ENCODE results near the gene DNM2. TPM values are rescaled to one million over a fixed set of nuclear protein-coding genes. Genes with fewer than 3 reads are reported as not detected.

The DNM2 gene
- total and polyA plus RNA-seq, 2 donors: 76.2 to 87.0 TPM

DNA sequence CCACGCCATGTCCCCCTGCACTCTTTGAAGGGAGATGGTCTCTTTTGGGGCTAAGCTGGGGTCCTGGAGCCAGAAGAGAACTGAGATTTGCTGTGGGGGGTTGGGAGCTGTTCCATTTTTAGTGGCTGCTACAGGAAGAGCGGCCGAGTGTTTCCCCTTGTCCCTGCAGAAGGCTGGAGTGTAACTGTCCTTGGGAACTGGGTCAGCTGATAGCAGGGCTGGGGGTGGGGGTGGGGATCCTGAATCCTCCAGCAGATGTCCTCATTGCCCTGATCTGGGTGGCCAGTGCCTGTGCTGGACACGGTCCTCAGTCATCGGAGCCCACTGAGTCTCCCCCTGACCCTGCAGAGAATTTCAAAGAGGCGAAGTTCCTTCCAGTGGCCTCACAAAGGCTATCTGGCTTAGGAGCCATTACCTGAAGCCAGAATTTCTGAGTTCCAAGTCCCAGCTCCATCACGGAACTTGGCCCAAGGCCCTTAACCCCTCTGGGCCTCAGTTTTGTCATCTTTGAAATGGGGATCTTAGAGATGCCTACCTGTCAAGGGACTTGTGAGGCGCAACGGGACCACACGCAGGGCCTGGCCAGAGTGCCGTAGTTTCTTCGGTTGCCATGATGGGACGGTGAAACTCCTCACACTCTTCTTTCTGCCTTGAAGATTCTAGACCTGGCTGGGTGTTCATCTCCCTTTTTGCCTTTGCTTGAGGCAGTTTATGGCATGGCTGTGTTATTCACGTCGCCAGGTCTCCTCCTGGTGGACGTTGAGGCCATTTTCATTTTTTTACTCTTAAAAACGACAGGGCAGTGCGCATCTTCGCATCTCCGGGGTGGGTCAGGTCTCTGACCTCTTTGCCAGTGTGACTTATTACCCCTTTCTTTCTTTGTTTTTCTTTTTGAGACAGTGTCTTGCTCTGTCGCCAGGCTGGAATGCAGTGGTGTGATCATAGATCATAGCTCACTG is 51.9 kb downstream of the DNM2 start:
- no peak for DNase-seq (ENCODE audit: extremely low spot score)
- WGBS: 64% methylated on average over 21 of the region's 21 CpGs
- no peak overlapping the region for H3K27ac ChIP-seq (ENCODE audit: low read depth)
- no peaks in the 10 kb centered on the region for H3K36me3 ChIP-seq (ENCODE audit: insufficient read depth)
- no peaks in the 10 kb centered on the region for H3K4me1 ChIP-seq (ENCODE audit: insufficient read depth)
- H3K4me3 ChIP-seq (ENCODE audit: low read depth, low read length): no peak overlapping the region

DNA sequence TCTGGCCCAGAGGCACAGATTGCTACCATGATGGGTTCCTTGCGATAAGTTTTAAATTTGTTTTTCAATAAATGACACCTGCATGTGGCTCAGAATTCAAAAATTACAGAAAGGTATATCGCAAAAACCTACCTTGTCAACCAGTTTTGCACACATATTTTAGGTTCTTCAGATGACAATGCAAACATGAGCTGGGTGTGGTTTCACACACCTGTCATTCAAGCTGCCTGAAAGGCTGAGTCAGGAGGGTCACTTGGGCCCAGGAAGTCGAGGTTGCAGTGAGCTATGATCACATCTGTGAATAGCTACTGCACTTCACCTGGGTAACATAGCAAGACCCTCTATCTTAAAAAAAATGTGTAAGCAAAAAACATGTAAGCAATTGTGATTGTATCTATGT is 56.1 kb downstream of the DNM2 start:
- H3K36me3 ChIP-seq (ENCODE audit: insufficient read depth): no peaks in the 10 kb centered on the region
- no peaks in the 10 kb centered on the region for H3K4me1 ChIP-seq (ENCODE audit: insufficient read depth)
- WGBS: 84% methylated on average over 3 of the region's 3 CpGs
- no peak overlapping the region for H3K4me3 ChIP-seq (ENCODE audit: low read depth, low read length)
- no peak overlapping the region for H3K27ac ChIP-seq (ENCODE audit: low read depth)
- DNase-seq (ENCODE audit: extremely low spot score): no peak

DNA sequence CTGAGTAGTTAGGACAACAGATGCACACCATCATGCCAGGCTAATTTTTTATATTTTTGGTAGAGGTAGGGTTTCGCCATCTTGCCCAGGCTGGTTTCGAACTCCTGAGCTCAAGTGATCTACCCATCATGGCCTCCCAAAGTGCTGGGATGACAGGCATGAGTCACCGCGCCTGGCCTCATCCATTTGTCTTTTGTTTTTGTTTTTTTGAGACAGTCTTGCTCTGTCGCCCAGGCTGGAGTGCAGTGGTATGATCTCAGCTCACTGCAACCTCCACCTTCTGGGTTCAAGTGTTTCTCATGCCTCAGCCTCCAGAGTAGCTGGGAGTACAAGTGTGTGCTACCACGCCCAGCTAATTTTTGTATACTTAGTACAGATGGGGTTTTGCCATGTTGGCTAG is 57.0 kb downstream of the DNM2 start:
- 95% methylated on average over 6 of the region's 6 CpGs for WGBS
- no peak overlapping the region for H3K4me3 ChIP-seq (ENCODE audit: low read depth, low read length)
- DNase-seq (ENCODE audit: extremely low spot score): no peak
- H3K27ac ChIP-seq (ENCODE audit: low read depth): no peak overlapping the region
- no peaks in the 10 kb centered on the region for H3K4me1 ChIP-seq (ENCODE audit: insufficient read depth)
- no peaks in the 10 kb centered on the region for H3K36me3 ChIP-seq (ENCODE audit: insufficient read depth)

DNA sequence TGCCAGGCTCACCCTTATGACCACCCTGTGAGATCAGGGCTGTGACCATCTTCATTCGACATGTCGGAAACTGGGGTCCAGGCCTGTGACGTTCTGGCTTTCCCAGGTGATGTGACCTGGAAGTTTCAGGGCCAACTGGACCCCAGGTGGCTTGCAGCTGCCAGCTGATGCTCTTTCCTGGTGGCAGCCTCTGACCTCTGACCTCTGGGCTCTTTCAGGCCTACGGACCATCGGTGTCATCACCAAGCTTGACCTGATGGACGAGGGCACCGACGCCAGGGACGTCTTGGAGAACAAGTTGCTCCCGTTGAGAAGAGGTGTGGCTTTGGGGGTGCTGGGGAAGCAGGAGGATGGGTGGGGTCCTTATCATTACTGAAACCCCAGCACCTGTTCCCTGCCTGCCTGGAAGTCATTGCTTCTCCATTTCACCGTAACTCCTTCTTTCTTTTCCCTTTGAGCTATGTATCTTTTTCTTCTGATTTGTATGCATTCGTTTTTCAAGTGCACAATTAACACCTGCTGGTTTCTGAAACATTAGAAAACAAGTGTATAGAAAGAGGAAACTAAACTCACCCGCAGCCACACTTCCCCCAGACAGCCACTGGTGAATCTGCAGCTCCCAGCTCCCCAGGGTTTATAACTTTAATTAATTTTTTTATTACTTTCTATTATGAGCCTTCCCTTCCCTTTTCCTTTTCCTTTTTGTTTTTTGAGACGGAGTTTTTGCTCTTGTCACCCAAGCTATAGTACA is 59.2 kb downstream of the DNM2 start:
- WGBS: 81% methylated on average over 14 of the region's 14 CpGs
- Histone ChIP-seq H3K27ac (ENCODE audit: low read depth) (no peak overlapping the region), H3K4me3 (ENCODE audit: low read depth, low read length) (no peak overlapping the region), H3K4me1 (ENCODE audit: insufficient read depth) (no peaks in the 10 kb centered on the region), H3K36me3 (ENCODE audit: insufficient read depth) (no peaks in the 10 kb centered on the region)
- DNase-seq (ENCODE audit: extremely low spot score): no peak

DNA sequence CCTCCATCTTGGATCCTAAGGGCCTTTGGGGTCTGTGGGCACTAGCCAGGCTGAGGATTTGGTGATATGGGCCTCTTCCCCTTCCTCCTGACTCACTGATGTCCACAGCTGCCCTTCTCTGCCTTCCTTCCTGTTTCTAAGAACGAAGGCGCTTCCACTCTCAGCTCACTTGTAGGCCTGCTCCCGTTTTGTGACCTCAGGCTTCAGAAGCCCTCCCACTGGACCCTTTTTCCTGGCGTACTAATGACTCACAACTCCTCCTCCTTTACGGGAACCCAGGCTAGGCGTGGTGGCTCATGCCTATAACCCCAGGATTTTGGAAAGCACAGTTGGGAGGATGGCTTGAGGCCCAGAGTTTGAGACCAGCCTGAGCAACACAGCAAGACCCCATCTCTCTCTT is 62.5 kb downstream of the DNM2 start:
- no peak overlapping the region for H3K27ac ChIP-seq (ENCODE audit: low read depth)
- H3K4me1 ChIP-seq (ENCODE audit: insufficient read depth): no peaks in the 10 kb centered on the region
- no peak for DNase-seq (ENCODE audit: extremely low spot score)
- H3K36me3 ChIP-seq (ENCODE audit: insufficient read depth): peaks cover 4% of the 10 kb centered on the region
- WGBS: 68% methylated on average over 6 of the region's 6 CpGs
- no peak overlapping the region for H3K4me3 ChIP-seq (ENCODE audit: low read depth, low read length)

DNA sequence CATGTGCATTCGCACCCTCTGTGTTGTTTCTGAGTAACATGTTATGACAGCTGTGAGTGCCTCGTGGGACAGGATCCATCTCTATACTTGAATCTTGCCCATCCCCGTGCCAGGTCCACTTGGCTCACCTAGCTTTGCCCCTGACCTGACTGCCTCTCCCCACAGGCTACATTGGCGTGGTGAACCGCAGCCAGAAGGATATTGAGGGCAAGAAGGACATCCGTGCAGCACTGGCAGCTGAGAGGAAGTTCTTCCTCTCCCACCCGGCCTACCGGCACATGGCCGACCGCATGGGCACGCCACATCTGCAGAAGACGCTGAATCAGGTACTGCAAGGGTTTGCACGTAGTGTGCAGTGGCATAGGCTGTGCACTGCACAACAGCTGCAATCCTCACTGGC is 64.9 kb downstream of the DNM2 start:
- 89% methylated on average over 13 of the region's 13 CpGs for WGBS
- Histone ChIP-seq H3K27ac (ENCODE audit: low read depth) (no peak overlapping the region), H3K4me1 (ENCODE audit: insufficient read depth) (no peaks in the 10 kb centered on the region), H3K4me3 (ENCODE audit: low read depth, low read length) (no peak overlapping the region), H3K36me3 (ENCODE audit: insufficient read depth) (peaks cover 6% of the 10 kb centered on the region)
- DNase-seq (ENCODE audit: extremely low spot score): no peak

DNA sequence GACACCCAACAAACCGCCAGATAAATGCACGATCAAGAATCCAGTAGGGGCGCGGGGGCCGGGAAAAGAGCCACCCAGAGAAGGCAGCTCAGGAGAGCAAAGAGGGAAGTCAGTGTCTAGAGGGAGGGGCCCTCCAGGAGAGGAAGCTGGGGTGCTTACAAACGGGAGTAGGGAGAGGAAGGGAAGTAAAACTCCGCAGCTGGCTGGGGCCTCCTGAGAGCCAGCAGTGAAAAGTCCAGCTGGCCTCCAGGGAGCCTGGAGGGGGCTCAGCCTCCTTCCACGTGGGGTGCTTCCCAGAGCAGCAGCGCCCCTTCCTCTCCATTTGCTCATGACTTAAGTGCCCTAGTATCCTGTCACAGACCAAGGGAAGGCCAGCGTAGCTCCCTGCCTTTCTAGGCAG is 66.4 kb downstream of the DNM2 start:
- 74% methylated on average over 10 of the region's 10 CpGs for WGBS
- DNase-seq (ENCODE audit: extremely low spot score): no peak
- Histone ChIP-seq H3K4me1 (ENCODE audit: insufficient read depth) (no peaks in the 10 kb centered on the region), H3K27ac (ENCODE audit: low read depth) (no peak overlapping the region), H3K36me3 (ENCODE audit: insufficient read depth) (peaks cover 8% of the 10 kb centered on the region), H3K4me3 (ENCODE audit: low read depth, low read length) (no peak overlapping the region)

DNA sequence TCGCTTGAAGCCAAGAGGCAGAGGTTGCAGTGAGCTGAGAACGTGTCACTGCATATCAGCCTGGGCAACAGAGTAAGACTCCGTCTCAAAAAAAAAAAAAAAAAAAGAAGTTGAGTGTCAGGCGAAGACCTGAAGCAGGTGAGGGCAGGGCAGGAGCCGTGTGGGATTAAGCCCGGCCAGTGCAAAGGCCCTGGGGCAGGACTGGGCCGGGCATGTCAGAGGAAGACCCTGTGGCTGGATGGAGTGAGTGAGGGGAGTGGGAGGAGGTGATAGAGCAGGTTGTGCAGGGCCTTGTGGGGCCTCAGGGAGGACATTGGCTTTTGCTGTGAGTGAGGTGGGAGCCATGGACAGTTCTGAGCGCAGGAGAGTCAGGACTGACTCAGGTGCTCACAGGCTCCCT is 70.3 kb downstream of the DNM2 start:
- Histone ChIP-seq H3K4me1 (ENCODE audit: insufficient read depth) (no peaks in the 10 kb centered on the region), H3K36me3 (ENCODE audit: insufficient read depth) (peaks cover 12% of the 10 kb centered on the region), H3K4me3 (ENCODE audit: low read depth, low read length) (no peak overlapping the region), H3K27ac (ENCODE audit: low read depth) (no peak overlapping the region)
- no peak for DNase-seq (ENCODE audit: extremely low spot score)
- 95% methylated on average over 8 of the region's 8 CpGs for WGBS

DNA sequence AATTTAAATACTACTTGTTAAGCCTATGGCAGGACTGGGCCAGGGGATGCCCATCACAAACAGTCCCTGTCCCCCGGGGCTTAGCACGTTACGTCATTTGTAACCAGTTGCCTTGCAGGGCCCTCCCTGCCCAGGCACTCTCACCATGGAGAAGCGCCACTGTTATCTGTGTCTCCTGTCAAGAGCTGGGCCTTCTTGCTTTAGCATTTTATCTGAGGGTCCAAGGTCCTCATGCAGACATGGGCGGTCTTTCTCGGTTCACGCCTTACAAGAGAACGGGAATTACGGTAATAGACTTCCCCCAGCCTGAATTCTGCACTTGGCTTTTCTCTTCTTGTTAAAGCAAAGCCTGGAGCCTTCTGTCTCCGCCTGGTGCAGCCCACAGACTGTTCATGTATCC is 72.0 kb downstream of the DNM2 start:
- Histone ChIP-seq H3K4me3 (ENCODE audit: low read depth, low read length) (no peak overlapping the region), H3K36me3 (ENCODE audit: insufficient read depth) (peaks cover 10% of the 10 kb centered on the region), H3K4me1 (ENCODE audit: insufficient read depth) (no peaks in the 10 kb centered on the region), H3K27ac (ENCODE audit: low read depth) (no peak overlapping the region)
- WGBS: 95% methylated on average over 10 of the region's 10 CpGs
- DNase-seq (ENCODE audit: extremely low spot score): no peak

DNA sequence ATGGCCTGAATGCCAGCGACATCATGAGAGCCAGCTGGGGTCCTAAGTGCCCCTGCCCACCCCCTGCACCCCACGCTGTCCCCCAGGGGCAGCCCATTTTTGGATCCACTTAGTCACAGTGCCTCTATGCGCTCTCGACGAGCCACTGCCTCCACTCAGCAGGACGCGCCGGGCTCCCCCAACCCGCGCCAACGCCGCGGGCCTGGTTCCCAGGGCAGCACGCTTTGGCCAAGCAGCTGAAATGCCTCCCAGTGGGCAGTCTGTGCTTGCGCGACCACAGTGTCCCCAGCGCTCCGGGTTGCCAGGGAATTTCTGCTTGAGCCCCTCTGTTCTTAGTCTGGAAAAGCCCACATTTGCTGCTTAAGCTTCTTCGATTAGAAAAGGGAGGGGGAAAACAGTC is 78.8 kb downstream of the DNM2 start:
- 90% methylated on average over 19 of the region's 19 CpGs for WGBS

DNA sequence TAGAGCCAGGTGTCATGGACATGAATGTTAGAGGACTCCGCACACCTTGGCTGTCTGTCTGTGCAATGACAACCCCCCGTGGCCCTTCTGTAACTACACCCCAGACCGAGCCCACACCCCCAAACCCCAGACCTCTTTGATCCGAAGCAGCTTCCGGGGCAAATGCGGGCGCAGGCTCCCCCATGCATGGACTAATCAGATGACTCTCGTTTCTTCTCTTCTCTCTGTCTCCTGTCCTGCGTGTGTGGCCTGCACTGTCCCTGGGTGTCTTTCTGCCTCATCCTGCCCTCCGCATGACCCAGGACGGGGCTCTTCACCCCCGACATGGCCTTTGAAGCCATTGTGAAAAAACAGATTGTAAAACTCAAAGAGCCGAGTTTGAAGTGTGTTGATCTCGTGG is 79.2 kb downstream of the DNM2 start:
- no peak for DNase-seq (ENCODE audit: extremely low spot score)
- 81% methylated on average over 14 of the region's 14 CpGs for WGBS
- Histone ChIP-seq H3K27ac (ENCODE audit: low read depth) (no peak overlapping the region), H3K4me1 (ENCODE audit: insufficient read depth) (no peaks in the 10 kb centered on the region), H3K36me3 (ENCODE audit: insufficient read depth) (peaks cover 4% of the 10 kb centered on the region), H3K4me3 (ENCODE audit: low read depth, low read length) (no peak overlapping the region)

More for the DNA sequence above, 78.8 kb downstream of the DNM2 start:
- no peaks in the 10 kb centered on the region for H3K4me1 ChIP-seq (ENCODE audit: insufficient read depth)
- no peak overlapping the region for H3K4me3 ChIP-seq (ENCODE audit: low read depth, low read length)
- H3K27ac ChIP-seq (ENCODE audit: low read depth): no peak overlapping the region
- H3K36me3 ChIP-seq (ENCODE audit: insufficient read depth): peaks cover 4% of the 10 kb centered on the region
- no peak for DNase-seq (ENCODE audit: extremely low spot score)

DNA sequence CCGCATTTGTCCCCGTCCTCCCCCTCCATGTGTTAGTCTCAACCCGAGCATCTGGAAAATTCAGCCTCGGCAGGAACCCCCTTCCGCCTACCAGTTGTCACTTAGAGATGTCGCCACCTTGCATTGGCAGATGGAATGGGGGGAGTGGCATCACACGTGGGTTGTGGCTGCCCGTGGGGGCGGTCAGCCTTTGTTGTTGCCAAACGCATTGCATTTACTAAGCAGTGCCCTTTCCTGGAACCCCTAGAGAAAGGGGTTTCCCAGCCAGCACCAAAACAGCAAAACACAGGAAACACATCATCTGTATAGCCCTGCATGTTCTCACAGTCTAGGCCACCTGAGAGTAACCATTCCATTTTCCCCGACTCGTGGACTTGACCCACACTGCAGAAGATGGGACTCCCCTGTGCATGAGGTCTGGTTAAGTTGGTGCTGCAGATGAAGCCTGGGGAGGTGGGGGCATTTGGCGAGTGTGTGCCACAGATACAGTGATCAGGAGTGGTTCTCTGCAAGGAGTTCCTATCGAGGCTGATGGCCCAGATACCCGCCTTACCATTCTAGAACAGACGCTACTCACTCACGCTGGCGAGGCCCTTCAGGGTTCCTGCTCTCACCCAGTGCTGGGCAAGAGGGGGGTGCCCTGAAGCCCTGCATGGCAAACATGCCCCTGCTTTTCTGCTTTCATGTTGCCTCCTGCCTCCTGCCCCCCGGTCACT is 79.8 kb downstream of the DNM2 start:
- Histone ChIP-seq H3K4me3 (ENCODE audit: low read depth, low read length) (no peak overlapping the region), H3K27ac (ENCODE audit: low read depth) (no peak overlapping the region), H3K36me3 (ENCODE audit: insufficient read depth) (peaks cover 4% of the 10 kb centered on the region), H3K4me1 (ENCODE audit: insufficient read depth) (no peaks in the 10 kb centered on the region)
- DNase-seq (ENCODE audit: extremely low spot score): no peak
- 73% methylated on average over 19 of the region's 19 CpGs for WGBS

DNA sequence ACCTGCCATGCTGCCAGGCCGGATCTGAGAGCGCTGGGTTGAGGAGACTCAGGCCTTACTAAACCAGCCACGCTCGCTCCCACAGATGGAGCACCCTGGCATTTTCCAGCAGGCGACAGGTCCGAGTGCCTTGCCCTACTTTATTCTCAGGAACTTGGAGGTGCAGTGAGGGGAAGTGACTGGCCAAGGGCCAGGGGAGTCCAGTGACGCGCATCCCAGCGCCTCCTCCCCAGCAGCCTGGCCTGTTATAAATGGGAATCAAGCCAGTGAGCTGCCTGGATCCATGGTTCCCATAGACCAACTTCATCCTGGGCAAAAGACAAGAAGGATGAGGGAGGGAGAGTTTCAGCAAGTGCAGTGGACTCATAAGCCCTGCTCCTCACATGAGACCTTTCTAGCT is 82.6 kb downstream of the DNM2 start:
- no peak overlapping the region for H3K27ac ChIP-seq (ENCODE audit: low read depth)
- H3K4me3 ChIP-seq (ENCODE audit: low read depth, low read length): no peak overlapping the region
- H3K4me1 ChIP-seq (ENCODE audit: insufficient read depth): no peaks in the 10 kb centered on the region
- peaks cover 6% of the 10 kb centered on the region for H3K36me3 ChIP-seq (ENCODE audit: insufficient read depth)
- no peak for DNase-seq (ENCODE audit: extremely low spot score)
- WGBS: 52% methylated on average over 9 of the region's 9 CpGs

All from urinary bladder (tissue), 4 donors.